Measurements from ENCODE around the gene RAB29. TPM values are rescaled to one million over a fixed set of nuclear protein-coding genes. Genes with fewer than 3 reads are reported as not detected.
A peak's percentile ranks its signal among the peaks of the same experiment; 100 is the strongest.

The RAB29 gene
- total RNA-seq, 1 donor from 2014 or later, result 24.4 TPM

- TF ChIP-seq CTCF (IDR thresholded peaks at IDR 0.05; ENCODE audit: insufficient read depth, low read length, poor library complexity, severe bottlenecking), result no peak
- Histone ChIP-seq H3K27me3 (ENCODE audit: control insufficient read depth, insufficient read depth, low read length) (no peaks in the 10 kb centered on the region), H3K36me3 (ENCODE audit: control insufficient read depth, insufficient read depth, low read length) (no peaks in the 10 kb centered on the region), H3K4me3 (ENCODE audit: low read depth, low read length) (peak overlapping the region; percentile 69)
- no peak for DNase-seq (ENCODE audit: low read depth)
Measured at GRCh38 chr1:205748403-205749233, 26.7 kb downstream of the RAB29 start.

DNA sequence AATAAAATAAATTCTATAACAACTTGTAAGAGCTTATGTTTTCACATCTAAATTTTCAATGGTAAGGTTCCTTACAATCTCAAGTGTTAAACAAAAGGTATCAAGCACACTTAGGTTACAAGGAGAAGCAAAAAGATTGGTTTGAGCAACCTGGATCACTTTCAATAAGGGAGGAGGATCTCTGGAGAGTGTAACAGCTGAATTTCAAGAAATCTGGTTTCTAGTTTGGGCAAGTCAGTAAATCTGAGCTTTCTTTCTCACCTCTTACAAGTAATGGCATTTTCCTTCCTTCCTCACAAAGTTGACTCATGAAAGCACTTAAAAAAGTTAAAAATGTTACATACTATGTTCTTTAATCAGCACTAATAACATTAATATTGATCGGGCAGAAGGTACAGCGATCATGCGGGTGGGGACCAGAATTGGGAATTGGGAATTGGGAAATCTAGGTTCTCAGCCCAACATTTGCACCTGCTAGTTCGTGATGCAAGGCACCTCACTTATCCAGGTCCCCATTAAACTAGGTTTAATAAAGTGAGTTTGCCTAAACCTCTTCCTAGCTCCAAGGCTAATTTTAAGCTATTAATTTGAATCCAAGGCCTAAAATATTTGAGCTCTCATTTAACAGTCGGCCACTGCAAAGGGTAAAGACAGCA, 28.4 kb downstream of the RAB29 start:
- DNase-seq (ENCODE audit: low read depth), result no peak
- no peaks in the 10 kb centered on the region for H3K36me3 ChIP-seq (ENCODE audit: control insufficient read depth, insufficient read depth, low read length)
- TF ChIP-seq CTCF (IDR thresholded peaks at IDR 0.05; ENCODE audit: insufficient read depth, low read length, poor library complexity, severe bottlenecking), result no peak
- H3K27me3 ChIP-seq (ENCODE audit: control insufficient read depth, insufficient read depth, low read length), result no peaks in the 10 kb centered on the region
- peak overlapping the region; percentile 10 for H3K4me3 ChIP-seq (ENCODE audit: low read depth, low read length)

DNA sequence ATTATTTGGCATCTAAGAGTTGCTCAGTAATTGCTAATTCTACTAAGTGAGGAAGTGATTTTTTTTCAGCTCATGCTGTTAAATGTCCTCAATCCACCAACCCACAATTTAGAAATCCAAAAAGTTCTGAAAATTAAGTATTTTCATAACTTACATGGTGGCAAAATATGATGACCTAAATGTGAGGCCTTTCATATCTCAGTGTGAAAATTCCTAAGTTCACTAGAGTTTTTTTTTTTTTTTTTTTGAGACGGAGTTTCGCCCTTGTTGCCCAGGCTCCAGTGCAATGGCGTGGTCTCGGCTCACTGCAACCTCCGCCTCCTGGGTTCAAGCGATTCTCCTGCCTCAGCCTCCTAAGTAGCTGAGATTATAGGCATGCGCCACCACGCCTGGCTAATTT, 30.9 kb downstream of the RAB29 start:
- no peaks in the 10 kb centered on the region for H3K27me3 ChIP-seq (ENCODE audit: control insufficient read depth, insufficient read depth, low read length)
- H3K36me3 ChIP-seq (ENCODE audit: control insufficient read depth, insufficient read depth, low read length), result no peaks in the 10 kb centered on the region
- H3K4me3 ChIP-seq (ENCODE audit: low read depth, low read length), result no peak overlapping the region
- no peak for DNase-seq (ENCODE audit: low read depth)
- no peak for TF ChIP-seq CTCF (IDR thresholded peaks at IDR 0.05; ENCODE audit: insufficient read depth, low read length, poor library complexity, severe bottlenecking)

DNA sequence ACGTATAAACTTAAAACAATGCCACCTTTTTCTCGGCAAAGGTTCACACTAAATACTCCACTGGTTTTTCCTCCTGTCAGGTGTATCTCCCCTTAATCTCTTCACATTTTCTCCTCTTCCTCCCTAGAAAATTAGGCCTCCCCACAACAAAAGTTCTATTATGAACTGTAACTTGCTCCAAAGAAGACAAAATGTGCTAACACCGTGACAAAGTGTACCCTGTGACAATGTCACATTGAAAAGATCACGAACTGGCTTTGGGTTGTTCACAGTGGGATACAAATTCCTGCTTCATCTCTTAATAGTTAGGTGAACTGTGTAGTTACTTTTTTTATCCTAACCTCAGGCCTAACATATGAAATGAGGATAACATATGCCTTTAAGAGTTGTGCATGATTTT, 31.3 kb downstream of the RAB29 start:
- no peak for DNase-seq (ENCODE audit: low read depth)
- Histone ChIP-seq H3K4me3 (ENCODE audit: low read depth, low read length) (no peak overlapping the region), H3K36me3 (ENCODE audit: control insufficient read depth, insufficient read depth, low read length) (no peaks in the 10 kb centered on the region), H3K27me3 (ENCODE audit: control insufficient read depth, insufficient read depth, low read length) (no peaks in the 10 kb centered on the region)
- TF ChIP-seq CTCF (IDR thresholded peaks at IDR 0.05; ENCODE audit: insufficient read depth, low read length, poor library complexity, severe bottlenecking), result no peak

DNA sequence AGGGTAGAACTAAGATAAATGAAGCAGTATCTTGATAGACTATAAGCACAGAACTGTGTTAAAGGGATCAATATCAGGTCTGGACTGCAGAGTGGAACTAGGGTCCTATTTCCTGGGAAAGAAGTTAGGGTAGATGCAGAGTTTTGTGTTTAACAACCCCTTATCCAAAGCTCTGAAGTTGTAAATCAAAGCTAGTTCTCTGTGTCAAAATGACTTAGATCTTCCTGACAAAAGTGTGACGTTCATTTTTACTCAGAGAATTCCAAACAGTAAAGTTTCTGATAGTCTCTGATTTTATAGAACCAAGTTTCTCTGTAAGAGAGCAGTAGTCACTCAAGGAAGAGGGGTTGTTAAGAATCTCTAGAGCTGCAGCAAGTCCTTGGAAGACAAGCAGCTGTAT, 33.6 kb downstream of the RAB29 start:
- Histone ChIP-seq H3K36me3 (ENCODE audit: control insufficient read depth, insufficient read depth, low read length) (no peaks in the 10 kb centered on the region), H3K27me3 (ENCODE audit: control insufficient read depth, insufficient read depth, low read length) (no peaks in the 10 kb centered on the region), H3K4me3 (ENCODE audit: low read depth, low read length) (no peak overlapping the region)
- no peak for DNase-seq (ENCODE audit: low read depth)
- TF ChIP-seq CTCF (IDR thresholded peaks at IDR 0.05; ENCODE audit: insufficient read depth, low read length, poor library complexity, severe bottlenecking), result no peak

Data from kidney epithelial cell (primary cell).